Renal cortex interstitium (tissue), 11 donors: ENCODE results near the gene CTNNA3. TPM values are rescaled to one million over a fixed set of nuclear protein-coding genes. Genes with fewer than 3 reads are reported as not detected.

Experiments
- DNase-seq, 11 donors: peaks; one replicate each; pipeline ENCODE4 v3.0.0-alpha.2; 2013; ENCODE audit warnings: low read depth in 9 of 11, low spot score in 4 of 11; ENCODE audit errors: extremely low read depth in 1 of 11
- polyA plus RNA-seq, 3 donors: library from polyadenylated mRNA; unstranded; fragments of 120-200 nt; gene quantifications; one replicate each; pipeline ENCODE4 v1.2.1, GENCODE V29; 2013; ENCODE audit not compliant: insufficient read length in 3 of 3

CTNNA3 gene
- polyA plus RNA-seq, 3 donors: 2.1 to 4.3 (median 2.9) TPM

DNA sequence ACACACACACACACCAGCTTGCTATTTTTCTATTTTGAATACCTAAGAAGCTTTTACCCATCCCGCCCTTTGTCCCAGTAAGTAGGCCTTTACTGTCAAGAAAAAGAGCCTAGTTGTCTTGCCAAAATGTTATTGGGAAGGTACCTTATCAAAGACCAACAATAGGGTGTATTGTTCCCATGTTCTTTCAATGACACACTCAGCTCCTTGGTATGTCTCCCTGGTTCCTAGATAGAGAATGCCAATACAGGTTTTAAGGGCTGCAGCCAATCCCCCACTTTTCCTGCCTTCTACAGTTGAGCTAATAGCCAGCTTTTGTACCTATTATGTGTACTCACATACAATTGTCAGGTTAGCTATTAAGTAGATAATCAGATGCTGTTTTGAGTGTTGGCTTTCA lies 862.1 kb downstream of the CTNNA3 start:
- no peak for DNase-seq

DNA sequence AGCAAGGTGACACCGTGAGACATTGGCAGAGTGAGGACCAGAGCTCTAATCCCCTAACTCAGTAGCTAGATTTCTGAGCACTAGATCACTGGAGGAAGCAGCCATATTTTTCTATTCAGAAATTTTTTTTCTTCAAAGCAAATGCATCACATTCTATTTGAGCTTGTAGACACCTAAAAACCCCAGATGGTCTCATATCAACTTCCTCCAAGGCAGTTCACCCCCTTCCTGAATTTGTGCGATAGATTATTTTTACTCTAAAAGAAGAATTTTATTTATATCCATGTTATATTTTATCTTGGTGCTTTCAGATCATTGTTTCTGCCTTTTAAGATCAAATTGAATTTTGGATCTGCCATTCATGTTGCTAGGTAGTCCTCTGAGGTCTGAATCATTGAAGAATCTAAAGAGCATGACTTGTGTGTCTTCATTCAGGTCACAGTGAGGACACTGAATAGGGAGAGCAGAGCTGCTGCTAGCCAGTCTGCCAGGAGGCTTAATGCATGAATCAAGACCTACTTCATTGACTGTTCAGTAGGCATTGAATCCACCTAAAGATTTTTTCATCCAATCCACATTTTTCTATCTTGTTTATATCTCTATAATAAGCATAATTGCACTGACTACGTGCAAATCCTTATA lies 863.1 kb downstream of the CTNNA3 start:
- no peak for DNase-seq

- no peak for DNase-seq
These were observed 867.0 kb downstream of the CTNNA3 start for GRCh38 chr10:66828957-66829356.

DNA sequence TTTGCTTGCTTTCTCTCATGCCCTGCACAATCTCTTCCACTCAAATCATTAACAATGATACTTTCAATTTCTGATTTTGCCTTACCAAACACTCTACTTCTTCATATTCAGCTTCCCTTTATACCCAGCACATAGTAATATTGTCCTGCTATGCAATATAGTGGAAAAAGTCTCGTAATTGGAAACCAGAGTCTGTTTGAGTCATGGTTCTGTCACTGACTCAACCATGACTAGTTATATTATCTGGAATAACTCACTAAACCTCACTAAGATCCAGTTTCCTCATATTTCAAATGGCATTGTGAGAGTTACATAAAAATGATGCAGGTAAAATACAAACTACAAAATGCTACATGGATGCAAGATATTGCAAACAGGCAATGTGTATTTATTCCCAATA lies 868.6 kb downstream of the CTNNA3 start:
- DNase-seq: no peak

GRCh38 chr10:66823301-66823700 lies 872.7 kb downstream of the CTNNA3 start:
- no peak for DNase-seq

- DNase-seq: no peak
These were observed 873.2 kb downstream of the CTNNA3 start for GRCh38 chr10:66822801-66823200.

- no peak for DNase-seq
These were observed 876.3 kb downstream of the CTNNA3 start for GRCh38 chr10:66819691-66820090.

- DNase-seq: no peak
These were observed 882.9 kb downstream of the CTNNA3 start for GRCh38 chr10:66813122-66813521.

- DNase-seq: no peak
These were observed 884.8 kb downstream of the CTNNA3 start for GRCh38 chr10:66811211-66811610.

- no peak for DNase-seq
These were observed 886.6 kb downstream of the CTNNA3 start for GRCh38 chr10:66809402-66809801.

DNA sequence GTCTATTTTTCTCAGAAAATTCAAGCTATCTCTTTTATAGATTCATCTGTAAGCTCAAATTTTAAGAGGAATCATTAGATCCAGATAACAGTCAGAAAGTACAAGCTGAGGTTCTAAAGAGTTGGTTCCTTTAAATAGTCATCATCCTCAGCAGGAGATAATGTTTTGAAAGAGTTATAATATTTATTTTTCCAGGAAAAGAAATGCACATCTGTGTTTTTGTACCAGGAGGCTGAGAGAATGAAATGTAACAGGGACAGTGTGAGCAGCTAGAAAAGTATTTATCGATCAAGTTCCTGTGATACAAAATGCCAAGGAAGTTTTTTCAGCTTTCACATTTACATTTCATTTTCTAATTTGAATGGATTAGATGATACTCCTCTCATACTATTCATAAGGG lies 890.4 kb downstream of the CTNNA3 start:
- no peak for DNase-seq

DNA sequence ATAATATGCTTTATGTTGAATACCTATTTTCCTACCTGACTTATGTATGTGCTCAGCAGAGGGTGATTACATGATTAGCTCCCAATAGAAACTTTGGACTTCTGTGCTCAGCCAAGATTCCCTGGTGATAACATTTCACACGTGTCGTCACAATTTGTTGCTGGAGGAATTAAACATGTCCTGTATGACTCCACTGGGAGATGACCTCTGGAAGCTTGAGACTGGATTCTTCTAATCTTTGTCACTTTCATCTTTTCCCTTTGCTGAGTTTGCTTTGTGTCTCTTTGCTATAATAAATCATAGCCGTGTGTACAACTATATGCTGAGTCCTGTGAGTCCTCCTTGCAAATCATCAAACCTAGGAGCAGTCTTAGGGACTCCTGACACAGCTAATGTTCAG lies 891.0 kb downstream of the CTNNA3 start:
- no peak for DNase-seq

DNA sequence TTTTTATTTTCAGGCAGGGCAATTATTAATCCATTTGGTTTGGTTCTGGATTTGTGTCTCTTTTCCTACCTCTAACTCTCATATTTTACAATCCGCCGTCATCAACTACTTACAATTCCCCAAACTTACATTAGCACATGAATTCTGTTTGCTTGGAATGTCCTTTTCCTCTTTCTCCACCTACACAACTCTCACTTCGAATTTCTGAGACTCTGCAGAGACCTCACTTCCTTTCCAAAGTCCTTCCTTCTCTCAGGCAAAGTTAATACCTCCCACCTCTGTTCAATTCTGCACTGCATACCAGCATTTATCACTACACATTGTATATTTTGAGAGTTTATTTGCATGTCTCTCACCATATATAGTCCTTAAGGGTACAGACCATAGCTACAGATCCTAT lies 892.8 kb downstream of the CTNNA3 start:
- no peak for DNase-seq

- no peak for DNase-seq
These were observed 896.5 kb downstream of the CTNNA3 start for GRCh38 chr10:66799474-66799873.

GRCh38 chr10:66795866-66796265 lies 900.1 kb downstream of the CTNNA3 start:
- peak in 1 of 11 donors; percentile 8 for DNase-seq

- no peak for DNase-seq
These were observed 903.6 kb downstream of the CTNNA3 start for GRCh38 chr10:66792441-66792840.

- DNase-seq: no peak
These were observed 907.6 kb downstream of the CTNNA3 start for GRCh38 chr10:66788178-66788987.

DNA sequence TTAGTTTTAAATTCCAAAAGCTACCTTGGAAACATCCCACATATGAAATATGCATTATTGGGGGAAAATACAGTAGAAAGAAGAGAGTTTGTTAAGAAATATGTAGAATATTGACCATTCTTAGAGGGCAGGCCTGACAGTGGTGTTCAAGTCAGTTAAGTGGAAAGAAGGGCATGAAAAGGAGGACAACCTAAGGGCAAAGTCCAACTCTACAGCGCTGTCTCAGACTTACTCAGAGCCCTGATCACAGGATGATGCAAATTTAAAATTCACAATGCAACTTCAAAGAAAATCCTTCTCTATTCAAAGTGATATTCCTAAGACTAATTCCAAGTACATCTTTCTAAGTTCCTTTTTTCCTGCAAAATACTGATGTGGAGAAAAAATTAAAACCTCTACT lies 909.3 kb downstream of the CTNNA3 start:
- no peak for DNase-seq

GRCh38 chr10:66784770-66785169 lies 911.2 kb downstream of the CTNNA3 start:
- DNase-seq: no peak

DNA sequence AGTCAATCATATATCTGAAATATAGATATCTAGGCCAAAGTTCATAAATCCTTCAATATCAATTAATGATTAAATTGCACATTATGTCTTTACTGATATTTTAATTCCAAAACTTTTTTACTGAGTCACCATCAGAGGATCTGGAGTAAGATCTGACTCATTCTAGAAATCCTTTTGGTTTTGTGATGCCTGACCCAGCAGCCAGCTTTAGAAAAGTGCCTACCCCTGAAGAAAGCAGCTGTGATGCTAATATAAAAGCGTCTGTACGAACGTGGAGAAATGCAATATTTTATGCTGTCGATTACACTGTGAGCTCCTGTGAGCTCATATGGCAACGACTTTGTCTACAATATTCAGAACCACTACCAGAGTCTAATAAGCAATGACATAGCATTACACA lies 912.7 kb downstream of the CTNNA3 start:
- no peak for DNase-seq

- DNase-seq: no peak
These were observed 913.2 kb downstream of the CTNNA3 start for GRCh38 chr10:66782776-66783175.
